ENCODE data around the gene TMX2. TPM values are rescaled to one million over a fixed set of nuclear protein-coding genes. Genes with fewer than 3 reads are reported as not detected.
A peak's percentile ranks its signal among the peaks of the same experiment; 100 is the strongest.
"Not testable (repeated sequence)": the region's sequence is repeated elsewhere in the genome, so short reads cannot be mapped to it uniquely, and the experiment has no call there.

Gene TMX2
- total RNA-seq, 1 donor from 2014 or later, result 42.1 TPM

DNA sequence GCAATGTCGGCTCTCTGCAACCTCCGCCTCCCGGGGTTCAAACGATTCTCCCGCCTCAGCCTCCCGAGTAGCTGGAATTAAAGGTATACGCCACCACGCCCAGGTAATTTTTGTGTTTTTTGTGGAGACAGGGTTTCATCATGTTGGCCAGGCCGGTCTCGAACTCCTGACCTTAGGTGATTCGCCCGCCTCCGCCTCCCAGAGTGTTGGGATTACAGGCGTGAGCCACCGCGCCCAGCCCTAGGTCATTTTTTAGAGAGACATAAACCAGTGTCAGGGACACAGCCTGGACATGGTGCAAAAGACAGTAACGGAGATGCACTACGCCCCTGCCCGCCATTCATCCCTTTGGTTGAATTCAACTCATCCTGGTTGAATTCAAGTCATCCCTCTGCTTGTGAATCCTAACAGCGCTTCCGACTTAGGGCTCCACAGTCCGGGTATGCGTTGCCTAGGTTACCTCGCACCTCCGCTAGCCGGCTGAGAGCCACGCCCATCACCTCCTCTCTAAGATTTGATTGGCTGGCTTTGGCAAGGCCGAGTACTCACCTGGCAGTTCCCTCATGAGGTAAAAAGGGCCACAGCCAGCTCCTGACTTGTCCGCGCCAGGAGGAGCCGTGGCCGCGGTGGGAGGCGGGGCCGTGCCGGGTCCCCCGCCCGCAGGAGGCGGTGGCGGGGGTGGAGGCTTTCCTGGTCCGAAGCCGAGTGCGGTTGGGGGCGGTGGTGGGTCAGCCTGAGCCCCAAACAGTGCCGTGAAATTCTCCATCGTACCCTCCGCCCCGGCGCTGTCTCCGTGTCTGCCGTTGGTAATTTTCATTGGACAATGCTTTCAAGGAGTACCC, 758 bp upstream of the TMX2 start, which contains the start of gene MED19:
Gene MED19, minus strand, starts transcription at position 802 of the 842 bp plus-strand sequence. Its CDS starts 36 bp downstream, at position 766.
- DNase-seq (ENCODE audit: low read depth in 2 of 2), result peak; percentile 74 to 83

GRCh38 chr11:57713835-57714234, 1.4 kb downstream of the TMX2 start:
- no peak for DNase-seq (ENCODE audit: low read depth in 2 of 2)

- DNase-seq (ENCODE audit: low read depth in 2 of 2), result not testable (repeated sequence)
These were observed 4.3 kb downstream of the TMX2 start for GRCh38 chr11:57716726-57717125.

- DNase-seq (ENCODE audit: low read depth in 2 of 2), result no peak
These were observed 14.8 kb downstream of the TMX2 start for GRCh38 chr11:57727185-57727584.

DNA sequence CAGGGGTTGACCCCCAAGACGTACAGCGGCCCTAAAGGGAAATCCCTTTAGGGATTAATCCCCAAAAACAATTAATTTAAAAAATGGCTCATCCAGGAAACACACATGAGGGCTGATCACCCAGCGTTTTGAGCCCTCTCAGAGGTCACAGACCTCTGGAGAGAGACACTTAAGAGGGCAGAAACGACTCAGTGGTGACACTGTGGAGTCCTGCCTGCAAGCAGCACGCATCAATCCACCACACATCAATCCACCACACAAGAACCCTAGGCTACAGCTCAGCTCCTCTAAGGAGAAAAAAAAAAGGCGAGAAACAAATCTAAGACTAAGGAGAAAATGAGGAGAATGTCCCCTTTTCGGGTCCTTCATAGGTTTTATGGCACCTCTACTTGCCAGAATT, 16.4 kb downstream of the TMX2 start:
- no peak for DNase-seq (ENCODE audit: low read depth in 2 of 2)

GRCh38 chr11:57729479-57729878, 17.1 kb downstream of the TMX2 start:
- no peak for DNase-seq (ENCODE audit: low read depth in 2 of 2)

GRCh38 chr11:57732661-57733060, 20.3 kb downstream of the TMX2 start:
- DNase-seq (ENCODE audit: low read depth in 2 of 2), result no peak

DNA sequence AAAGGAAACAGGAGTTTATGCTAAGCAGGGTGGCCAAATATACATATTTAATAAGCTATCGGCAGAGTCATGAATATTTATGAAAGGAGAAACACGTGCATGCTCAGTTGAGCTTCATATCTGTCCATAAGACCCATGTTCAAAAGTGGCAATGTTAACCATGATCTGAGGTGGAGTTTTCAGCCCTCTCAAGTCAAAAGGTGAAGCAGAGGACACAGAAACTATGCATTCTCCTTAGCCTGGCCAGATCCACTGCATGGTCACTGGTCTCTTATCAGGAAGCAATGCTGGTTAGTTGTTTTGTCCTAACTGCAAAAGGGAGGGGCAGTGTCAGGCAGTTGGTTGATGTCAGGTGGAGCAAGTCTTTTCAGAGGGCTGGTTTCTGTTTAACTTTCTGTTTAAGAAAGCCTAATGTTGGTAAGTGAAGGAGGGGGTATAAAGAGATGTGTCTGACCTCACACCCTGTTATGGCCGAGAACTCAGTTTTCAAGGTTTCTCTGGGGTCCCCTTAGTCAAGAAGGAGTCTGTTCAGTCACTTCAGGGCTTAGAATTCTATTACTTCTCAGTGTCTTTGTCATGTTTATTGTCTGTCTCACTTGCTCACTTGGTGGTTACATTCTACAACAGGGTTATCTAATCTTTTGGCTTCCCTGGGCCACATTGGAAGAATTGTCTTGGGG, 23.4 kb downstream of the TMX2 start:
- no peak for DNase-seq (ENCODE audit: low read depth in 2 of 2)

DNA sequence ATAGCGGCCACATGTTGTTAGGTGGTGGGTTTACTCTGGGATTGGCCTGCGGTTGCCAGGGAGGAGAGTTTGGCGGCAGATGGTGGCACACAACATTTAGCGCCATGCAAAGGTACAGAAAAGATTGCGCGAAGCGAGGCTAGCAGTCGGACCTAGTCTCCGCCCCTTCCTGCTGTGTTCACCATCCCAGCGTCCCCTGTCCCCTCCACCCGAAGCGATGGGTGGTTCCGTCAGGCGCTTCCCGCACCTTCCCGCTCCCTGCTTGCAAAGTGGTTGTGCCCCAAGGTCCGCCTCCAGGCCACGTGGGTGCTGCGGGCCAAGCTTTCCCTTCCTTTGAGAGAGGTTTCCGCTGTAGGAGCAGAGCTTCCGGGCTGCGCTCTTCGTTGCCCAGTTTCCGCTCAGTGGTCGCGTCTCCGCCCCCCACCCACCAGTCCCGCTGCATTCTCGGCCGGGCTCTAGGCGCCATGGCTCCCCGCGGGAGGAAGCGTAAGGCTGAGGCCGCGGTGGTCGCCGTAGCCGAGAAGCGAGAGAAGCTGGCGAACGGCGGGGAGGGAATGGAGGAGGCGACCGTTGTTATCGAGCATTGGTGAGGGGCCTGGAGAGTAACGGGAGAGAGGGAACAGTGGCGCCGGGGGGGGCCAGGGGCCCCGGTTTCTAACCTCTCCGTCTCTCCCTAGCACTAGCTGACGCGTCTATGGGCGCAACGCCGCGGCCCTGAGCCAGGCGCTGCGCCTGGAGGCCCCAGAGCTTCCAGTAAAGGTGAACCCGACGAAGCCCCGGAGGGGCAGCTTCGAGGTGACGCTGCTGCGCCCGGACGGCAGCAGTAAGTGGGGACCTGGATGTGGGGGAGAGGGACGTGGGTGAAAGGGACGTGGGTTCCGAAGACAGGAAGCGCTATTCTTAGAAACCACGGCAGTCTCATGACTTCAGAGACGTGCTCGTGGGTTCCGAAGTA, 29.0 kb downstream of the TMX2 start, which contains the start of gene SELENOH:
Gene SELENOH, plus strand, starts transcription at position 360 of the 955 bp plus-strand sequence. Its CDS starts 105 bp downstream, at position 465.
- DNase-seq (ENCODE audit: low read depth in 2 of 2), result peak; percentile 95 to 97

DNA sequence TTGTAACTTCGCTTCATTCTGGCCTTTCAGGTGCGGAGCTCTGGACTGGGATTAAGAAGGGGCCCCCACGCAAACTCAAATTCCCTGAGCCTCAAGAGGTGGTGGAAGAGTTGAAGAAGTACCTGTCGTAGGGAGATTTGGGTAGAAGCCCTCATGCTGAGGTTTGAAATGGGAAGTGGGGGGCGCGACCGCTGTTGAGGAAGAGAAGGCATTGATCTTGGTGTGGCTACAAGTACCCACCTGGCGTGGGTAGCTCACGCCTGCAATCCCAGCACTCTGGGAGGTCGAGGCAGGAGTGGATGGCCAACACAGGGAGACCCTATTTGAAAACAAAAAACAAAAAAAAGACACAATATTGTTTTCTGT, 29.7 kb downstream of the TMX2 start:
- DNase-seq (ENCODE audit: low read depth in 2 of 2), result no peak

DNA sequence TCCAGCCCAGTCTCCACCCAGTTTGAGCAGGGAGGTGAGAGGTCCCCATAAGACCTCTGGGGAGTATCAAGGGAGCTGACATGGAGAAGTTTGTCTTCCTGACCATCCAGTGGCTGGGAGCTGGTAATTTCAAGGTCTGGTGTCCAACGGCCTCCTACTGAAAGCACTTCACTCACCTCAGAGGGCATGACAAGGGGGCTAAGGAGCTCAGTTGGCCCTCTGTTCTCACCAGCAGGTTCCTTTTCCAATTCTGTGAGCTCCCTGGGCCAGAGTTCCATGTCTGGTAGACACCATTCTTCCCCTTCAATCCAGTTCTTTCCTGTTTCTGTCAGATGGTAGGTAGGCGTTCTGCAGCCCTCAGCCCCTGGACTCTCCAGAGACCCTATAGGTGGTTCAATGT, 32.0 kb downstream of the TMX2 start:
- no peak for DNase-seq (ENCODE audit: low read depth in 2 of 2)

- DNase-seq (ENCODE audit: low read depth in 2 of 2), result no peak
These were observed 32.8 kb downstream of the TMX2 start for GRCh38 chr11:57745206-57745605.

DNA sequence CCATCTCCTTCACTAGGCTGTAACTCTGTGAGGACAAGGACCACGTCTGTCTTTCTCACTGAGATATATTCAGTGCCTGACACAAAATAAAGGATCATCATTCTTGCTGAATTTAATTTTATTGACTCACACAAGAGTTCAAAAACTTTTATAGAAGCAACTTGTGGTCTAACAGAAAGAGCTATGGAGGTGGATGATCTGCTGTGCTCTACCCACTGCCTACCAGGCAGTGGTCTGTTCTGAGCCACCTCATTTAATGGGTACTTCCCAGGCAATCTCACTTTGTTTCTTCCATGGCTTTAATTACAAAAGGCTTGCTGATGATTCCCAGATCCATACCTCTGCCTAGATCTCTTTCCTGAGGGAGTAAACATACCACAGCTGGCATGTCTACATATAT, 34.5 kb downstream of the TMX2 start:
- no peak for DNase-seq (ENCODE audit: low read depth in 2 of 2)

DNA sequence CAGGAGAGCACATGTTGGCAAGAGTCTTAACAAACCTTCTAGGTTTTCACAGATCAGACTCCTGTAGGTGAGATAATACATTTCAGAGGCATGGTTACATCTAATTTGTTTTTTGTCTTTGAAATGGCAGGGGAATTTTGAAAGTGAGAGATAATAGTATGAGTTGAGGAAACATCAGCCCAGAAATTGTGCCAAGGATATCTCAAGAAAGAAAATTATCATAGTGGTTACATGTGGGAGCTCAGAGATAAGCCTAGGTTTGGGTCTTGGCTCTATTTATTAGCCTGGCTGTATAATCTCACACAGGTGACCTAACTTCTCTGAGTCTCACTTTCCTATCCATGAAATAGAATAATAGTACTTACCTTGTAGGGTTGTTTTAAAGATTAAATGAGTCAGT, 38.8 kb downstream of the TMX2 start:
- DNase-seq (ENCODE audit: low read depth in 2 of 2), result no peak

DNA sequence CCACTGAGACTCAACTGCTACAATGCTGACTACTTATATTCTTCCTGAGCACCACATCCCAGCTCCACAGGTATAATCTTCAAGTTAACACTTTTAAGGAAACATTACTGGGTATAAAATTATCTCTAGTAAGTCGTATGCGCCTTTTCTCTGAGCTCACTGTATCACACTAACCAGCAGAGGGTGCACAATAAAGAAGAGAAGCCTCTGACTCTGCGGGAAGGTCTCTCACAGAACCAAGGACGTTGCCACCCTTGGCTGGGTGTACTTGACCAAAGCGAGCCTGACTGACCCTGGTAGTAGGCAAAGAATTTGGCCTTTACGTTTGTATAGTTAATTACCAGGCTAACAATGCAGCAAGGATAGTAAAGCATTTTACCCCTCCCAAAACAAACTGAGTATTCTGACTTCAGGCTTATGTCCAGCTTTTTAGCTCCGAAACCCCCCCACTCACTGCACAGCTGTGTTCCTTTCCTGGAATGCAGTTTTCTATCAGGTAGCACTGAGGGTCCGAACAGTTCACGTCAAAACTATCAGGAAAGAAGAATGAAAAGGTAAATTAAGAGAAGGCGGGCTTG, 39.4 kb downstream of the TMX2 start, which contains the start of gene BTBD18:
Gene BTBD18, minus strand, starts transcription at position 144 of the 578 bp plus-strand sequence. CDS start 631 bp downstream, outside the sequence.
- DNase-seq (ENCODE audit: low read depth in 2 of 2), result peak; percentile 36 to 74

GRCh38 chr11:57752954-57753353, 40.6 kb downstream of the TMX2 start:
- DNase-seq (ENCODE audit: low read depth in 2 of 2), result no peak

DNA sequence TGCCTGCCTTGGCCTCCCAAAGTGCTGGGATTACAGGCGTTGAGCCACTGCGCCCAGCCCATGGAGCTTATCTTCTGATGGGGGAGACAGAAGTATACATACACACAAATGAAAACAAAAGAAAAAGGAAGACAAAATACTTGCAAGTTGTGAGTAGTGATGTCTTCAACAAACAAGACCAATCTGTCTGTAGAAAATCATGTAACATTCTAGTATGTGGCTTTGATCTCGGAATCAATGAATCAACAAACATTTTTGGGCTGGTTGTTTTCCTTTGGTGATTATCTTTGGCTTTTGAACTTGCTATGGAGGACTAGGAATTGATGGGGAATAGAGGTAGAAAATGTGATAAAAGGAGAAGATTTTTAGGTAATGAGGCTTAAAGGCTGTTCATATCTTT, 45.8 kb downstream of the TMX2 start:
- DNase-seq (ENCODE audit: low read depth in 2 of 2), result no peak

DNA sequence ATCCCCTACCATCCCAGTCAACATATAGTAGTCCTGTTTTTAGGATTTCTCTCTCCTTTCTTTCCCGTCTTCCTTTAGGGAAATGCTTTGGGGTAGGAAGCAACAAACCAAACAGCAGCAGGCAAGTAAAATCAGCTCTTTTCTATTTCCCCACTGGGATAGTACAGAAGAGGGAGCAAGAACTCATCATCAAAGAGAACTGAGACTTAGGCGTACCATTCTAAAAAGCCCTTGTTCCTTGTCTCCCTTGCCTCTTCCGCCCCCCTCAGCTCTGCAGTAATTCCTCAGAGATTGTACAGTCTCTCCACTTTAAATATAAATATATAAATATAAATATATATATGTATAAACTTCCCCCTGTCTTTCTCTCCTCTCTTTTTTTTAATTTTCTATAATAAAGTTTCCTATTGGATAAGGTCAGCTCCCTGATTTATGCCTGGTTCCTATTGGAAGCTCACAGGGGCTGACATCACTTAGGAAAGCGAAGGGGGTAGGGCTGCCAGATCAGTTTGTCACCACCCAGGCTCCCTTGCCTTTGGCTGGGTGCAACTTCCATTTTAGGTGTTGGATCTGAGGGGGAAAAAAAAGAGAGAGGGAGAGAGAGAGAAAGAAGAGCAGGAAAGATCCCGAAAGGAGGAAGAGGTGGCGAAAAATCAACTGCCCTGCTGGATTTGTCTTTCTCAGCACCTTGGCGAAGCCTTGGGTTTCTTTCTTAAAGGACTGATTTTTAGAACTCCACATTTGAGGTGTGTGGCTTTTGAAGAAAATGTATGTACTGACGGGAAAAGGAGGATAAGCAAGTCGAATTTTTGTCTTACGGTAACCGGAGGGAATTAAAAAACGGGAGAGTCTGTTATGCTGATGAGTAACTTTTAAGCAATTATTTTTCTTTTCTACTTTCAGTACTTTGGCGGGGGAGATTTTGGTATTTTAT, 49.2 kb downstream of the TMX2 start, which contains the start of gene CTNND1:
Gene CTNND1, plus strand, starts transcription at position 502 of the 934 bp plus-strand sequence. CDS start 29,677 bp downstream, outside the sequence.
- DNase-seq (ENCODE audit: low read depth in 2 of 2), result peak; percentile 97 to 98

DNA sequence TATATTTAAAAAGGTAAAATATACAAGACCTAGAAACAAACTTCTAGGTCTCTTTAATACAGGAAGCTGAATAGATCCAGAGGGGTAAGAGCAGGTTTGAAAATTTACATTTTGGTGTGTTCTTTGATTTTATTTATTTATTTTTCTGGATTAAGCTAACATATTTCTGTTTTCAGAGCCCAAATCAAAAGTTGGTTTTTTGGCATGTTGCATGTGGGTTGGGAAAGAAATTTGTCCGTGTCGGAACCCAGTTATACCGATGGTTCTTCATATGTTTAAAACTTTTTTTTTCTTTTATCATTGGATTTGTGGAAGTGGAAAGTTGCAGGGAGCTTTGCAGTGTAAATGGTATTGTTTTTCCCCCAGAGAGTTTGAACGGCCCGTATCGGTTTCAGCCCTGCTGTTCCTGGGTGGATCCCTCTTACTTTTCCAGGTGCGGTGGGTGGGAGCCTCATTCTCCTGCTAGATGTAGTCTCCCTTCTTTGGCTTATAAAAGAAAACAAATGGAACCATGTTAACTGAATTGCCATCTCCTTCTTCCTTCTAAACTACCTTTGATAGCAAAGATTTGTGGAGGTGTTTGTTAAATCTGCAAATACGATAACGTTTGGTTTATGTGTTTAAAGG, 50.0 kb downstream of the TMX2 start:
- DNase-seq (ENCODE audit: low read depth in 2 of 2), result no peak
